ENCODE data around the gene MEGF6. TPM values are rescaled to one million over a fixed set of nuclear protein-coding genes. Genes with fewer than 3 reads are reported as not detected.

The MEGF6 gene
- total and polyA plus RNA-seq, 7 donors = 0.67 to 5.5 (median 3.7) TPM

GRCh38 chr1:3634059-3634800 lies 22.9 kb upstream of the MEGF6 start:
- peak in 1 of 4 donors; percentile 24 for ATAC-seq
- DNase-seq = no peak
- TF ChIP-seq CTCF (IDR thresholded peaks at IDR 0.05) = no peak
- WGBS, 3 donors = 90 to 95% (median 91%) methylated on average over 20 to 22 of the region's 22 CpGs
- no peaks in the 10 kb centered on the region for H3K4me1 ChIP-seq
- H3K9me3 ChIP-seq = no peaks in the 10 kb centered on the region
- intact Hi-C loops (cut with DNase I) = no loop called here
- peaks cover 13 to 99% of the 10 kb centered on the region in 2 donors for H3K36me3 ChIP-seq (ENCODE audit: insufficient read depth in 1 of 2, low read depth in 1 of 2)
- H3K27ac ChIP-seq = no peak overlapping the region
- no peaks in the 10 kb centered on the region for H3K27me3 ChIP-seq (ENCODE audit: insufficient read depth in 3 of 3, low read length in 2 of 3)
- H3K4me3 ChIP-seq = no peak overlapping the region

- TF ChIP-seq CTCF (IDR thresholded peaks at IDR 0.05) = no peak
- intact Hi-C loops (cut with DNase I) = no loop called here
- 85 to 86% (median 86%) methylated on average over 28 of the region's 28 CpGs for WGBS, 3 donors
- ATAC-seq = no peak
- H3K27me3 ChIP-seq (ENCODE audit: insufficient read depth in 3 of 3, low read length in 2 of 3) = no peaks in the 10 kb centered on the region
- H3K4me1 ChIP-seq = no peaks in the 10 kb centered on the region
- H3K9me3 ChIP-seq = no peaks in the 10 kb centered on the region
- H3K27ac ChIP-seq = no peak overlapping the region
- DNase-seq = no peak
- H3K4me3 ChIP-seq = no peak overlapping the region
- peaks cover 13 to 99% of the 10 kb centered on the region in 2 donors for H3K36me3 ChIP-seq (ENCODE audit: insufficient read depth in 1 of 2, low read depth in 1 of 2)
These were observed 22.2 kb upstream of the MEGF6 start for GRCh38 chr1:3633344-3634058.

- peaks cover 10 to 99% of the 10 kb centered on the region in 2 donors for H3K36me3 ChIP-seq (ENCODE audit: insufficient read depth in 1 of 2, low read depth in 1 of 2)
These were observed 21.5 kb upstream of the MEGF6 start for GRCh38 chr1:3632716-3633343.

GRCh38 chr1:3632298-3632697 lies 21.0 kb upstream of the MEGF6 start:
- DNase-seq (no peak), ATAC-seq (no peak)
- intact Hi-C loops (cut with DNase I) = no loop called here
- peaks cover 11 to 99% of the 10 kb centered on the region in 2 donors for H3K36me3 ChIP-seq (ENCODE audit: insufficient read depth in 1 of 2, low read depth in 1 of 2)
- no peaks in the 10 kb centered on the region for H3K9me3 ChIP-seq
- 92 to 95% (median 92%) methylated on average over 17 of the region's 17 CpGs for WGBS, 3 donors
- H3K4me1 ChIP-seq = no peaks in the 10 kb centered on the region
- H3K27ac ChIP-seq = no peak overlapping the region
- no peaks in the 10 kb centered on the region for H3K27me3 ChIP-seq (ENCODE audit: insufficient read depth in 3 of 3, low read length in 2 of 3)
- no peak overlapping the region for H3K4me3 ChIP-seq
- TF ChIP-seq CTCF (IDR thresholded peaks at IDR 0.05) = no peak

More at GRCh38 chr1:3632716-3633343, 21.5 kb upstream of the MEGF6 start:
- intact Hi-C loops (cut with DNase I) = no loop called here
- ATAC-seq = no peak
- no peak for TF ChIP-seq CTCF (IDR thresholded peaks at IDR 0.05)
- H3K4me1 ChIP-seq = no peaks in the 10 kb centered on the region
- no peak for DNase-seq
- no peak overlapping the region for H3K27ac ChIP-seq
- no peaks in the 10 kb centered on the region for H3K27me3 ChIP-seq (ENCODE audit: insufficient read depth in 3 of 3, low read length in 2 of 3)
- no peaks in the 10 kb centered on the region for H3K9me3 ChIP-seq
- 94 to 96% (median 94%) methylated on average over 26 of the region's 26 CpGs for WGBS, 3 donors
- H3K4me3 ChIP-seq = no peak overlapping the region
